Tibial nerve (tissue), 3 donors: ENCODE results near the gene GARIN3.

Source experiments
- CTCF ChIP-seq, 5 experiments: fragments of 200-600 bp in 3 of 5; fragments of 450-650 bp in 2 of 5; sonication (generic) in 3 of 5; IDR thresholded peaks; one replicate each; pipeline ENCODE4 v1.5.1; 2016 to 2019; ENCODE audit warnings: antibody characterized with exemption in 5 of 5, mild to moderate bottlenecking in 3 of 5, moderate library complexity in 2 of 5
- POLR2A ChIP-seq, 2 donors: fragments of 450-650 bp; IDR thresholded peaks; one replicate each; pipeline ENCODE4 v1.6.1; 2017; ENCODE audit warnings: antibody characterized with exemption in 2 of 2, mild to moderate bottlenecking in 2 of 2, moderate library complexity in 2 of 2

- TF ChIP-seq CTCF (IDR thresholded peaks at IDR 0.05) = no peak
- TF ChIP-seq POLR2A (IDR thresholded peaks at IDR 0.05) = no peak
Measured at GRCh38 chr5:157178966-157179365, 12.9 kb upstream of the GARIN3 start.
